Stimulated activated naive CD8-positive, alpha-beta T cell treated with anti-CD3 and anti-CD28 coated beads, Interleukin-15, Interleukin-2, amounts not matched to agents 100 U/mL and 50 U/mL, for 24 hours (primary cell): Measurements from ENCODE around the gene GPC1.

Experiments
- ATAC-seq: fragments of 150-1000 bp; cut with Tn5 transposase; one replicate; pipeline ENCODE4 v1.10.0; 2021
- DNase-seq: peaks from one replicate; pipeline ENCODE4 v3.0.0; 2021

The GPC1 gene

DNA sequence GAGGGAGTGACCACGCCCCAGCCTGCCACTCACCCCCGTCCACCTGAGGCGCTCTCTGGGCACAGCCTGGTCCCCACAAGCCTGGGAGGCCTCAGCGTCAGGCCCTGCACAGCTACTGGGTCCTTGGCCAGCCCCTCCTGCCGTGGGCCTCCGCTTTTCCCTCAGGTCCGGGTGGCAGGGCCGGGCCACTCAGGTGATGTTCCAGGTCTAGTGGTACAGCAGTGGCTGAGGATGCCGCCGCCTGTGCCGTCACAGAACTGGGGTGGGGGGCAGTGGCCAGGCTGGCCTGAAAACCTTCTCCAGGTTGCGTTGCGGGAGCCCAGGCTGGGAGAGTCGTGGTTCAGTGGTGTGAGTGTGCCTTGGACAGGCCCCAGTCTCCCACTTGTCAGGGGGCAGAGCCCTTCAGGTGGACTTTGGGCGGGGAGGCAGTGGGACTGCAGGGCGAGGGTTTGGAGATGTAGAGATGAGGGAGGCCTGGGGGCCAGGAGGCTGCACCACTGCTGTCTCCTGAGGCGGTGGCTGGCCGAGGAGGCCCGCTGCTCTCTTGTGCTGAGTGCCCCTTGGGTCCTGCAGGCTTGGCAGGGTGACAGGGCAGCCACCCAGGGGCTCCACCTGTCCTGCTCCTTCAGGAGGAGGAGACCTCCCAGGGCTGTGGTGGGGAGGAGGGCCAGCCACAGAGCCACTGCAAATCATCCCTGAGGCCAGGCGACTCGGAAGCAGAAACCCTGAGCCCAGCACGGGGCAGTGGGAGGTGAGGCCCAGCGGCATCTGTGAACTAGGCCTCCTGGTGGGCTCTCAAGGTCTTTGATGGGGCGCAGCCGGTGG lies 7.6 kb downstream of the GPC1 start:
- ATAC-seq: no peak
- no peak for DNase-seq

DNA sequence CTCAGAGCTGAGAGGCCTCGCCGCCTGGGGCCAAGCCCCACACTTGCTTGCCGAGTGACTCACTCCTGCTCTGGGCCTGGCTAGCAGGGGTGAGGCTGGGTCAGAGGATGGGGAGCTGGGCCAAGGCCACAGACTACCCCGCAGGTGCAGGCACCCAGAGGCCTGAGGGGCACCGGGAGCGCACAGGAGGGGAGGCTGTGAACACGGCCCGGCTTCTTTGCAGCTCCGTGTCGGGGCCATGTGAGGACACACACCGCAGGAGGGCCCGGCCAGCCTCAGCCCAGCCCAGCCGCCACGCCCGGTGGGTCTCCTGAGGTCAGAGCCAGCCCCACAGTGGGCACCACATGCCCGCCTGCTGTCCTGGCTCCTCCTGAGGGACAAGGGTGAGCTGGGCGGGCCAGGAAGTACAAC lies 8.4 kb downstream of the GPC1 start:
- ATAC-seq: no peak
- no peak for DNase-seq

DNA sequence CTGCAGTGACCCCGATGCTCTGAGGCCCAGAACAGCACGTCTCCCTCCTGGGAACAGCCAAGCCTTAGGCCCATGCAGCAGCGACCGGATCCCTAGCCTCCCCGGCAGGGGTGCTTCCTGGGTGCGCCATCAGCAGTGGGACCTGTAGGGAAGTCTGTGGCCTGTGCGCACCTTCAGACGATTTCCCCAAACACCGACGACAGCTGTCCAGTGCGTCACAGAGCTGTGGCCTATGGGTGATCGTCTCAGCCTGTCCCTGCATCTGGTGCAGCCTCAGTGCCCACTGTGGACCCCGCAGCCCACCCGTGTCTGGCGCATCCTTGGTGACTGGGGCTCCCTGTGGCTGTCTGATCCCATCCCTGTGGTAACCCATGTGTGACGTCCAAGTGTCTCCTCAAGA lies 9.0 kb downstream of the GPC1 start:
- no peak for DNase-seq
- ATAC-seq: no peak

DNA sequence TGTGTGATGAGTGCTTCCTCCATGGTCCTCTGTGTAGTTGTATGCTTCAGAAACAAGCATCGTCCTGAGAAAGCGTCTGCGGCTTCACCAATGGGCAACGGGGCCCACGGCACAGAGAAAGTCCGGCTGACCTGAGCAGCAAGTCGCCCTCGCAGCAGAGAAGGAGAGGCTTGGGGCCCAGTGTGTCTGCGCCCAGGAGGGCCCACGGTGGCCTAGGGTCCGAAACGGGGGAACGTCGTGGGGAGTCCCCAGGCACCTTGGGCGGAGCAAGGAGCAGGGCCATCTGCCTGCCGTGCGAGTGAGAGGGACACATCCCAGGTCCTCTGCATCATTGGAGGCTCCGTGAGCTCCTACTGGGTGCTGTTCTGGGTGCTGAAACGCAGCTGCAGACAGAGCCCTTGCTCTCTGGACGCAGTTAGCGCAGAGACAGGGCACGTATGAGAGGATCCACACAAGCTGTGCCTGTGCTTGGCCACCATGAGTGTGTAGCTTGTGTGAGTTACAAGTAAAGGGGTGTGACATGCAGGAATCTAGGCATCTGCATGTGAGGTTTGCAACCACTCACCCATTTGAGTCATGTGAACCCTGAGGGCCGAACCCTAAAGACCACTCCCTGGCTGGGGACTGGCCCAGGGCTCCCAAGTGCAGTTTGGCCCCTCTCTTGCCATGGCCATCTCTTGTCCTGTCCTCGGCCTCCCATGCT lies 10.6 kb downstream of the GPC1 start:
- DNase-seq: no peak
- no peak for ATAC-seq

DNA sequence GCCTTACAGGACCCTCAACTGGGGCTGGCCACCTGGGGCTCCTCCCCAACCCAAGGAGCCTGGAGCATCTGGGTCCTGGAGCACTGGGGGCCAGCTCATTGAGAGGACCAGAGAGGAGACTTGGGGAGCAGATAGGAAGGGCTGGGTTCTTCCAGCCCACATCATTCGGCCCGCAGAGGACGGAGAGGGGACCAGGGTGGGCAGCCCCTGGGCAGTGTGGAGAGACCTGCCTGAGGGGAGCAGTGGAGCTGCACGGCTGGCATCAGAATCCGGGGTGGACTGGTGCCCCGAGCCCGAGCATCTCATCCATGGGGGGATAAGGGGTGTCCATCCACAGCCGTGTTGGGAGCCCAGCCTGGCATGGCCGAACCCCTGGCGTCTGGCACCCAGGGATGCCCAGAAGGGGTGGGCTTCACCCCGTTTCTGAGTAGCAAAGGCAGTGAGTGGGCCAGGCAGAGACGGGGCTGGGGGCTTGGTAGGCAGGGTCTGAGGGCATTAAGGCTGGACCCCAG lies 11.3 kb downstream of the GPC1 start:
- no peak for ATAC-seq
- no peak for DNase-seq

DNA sequence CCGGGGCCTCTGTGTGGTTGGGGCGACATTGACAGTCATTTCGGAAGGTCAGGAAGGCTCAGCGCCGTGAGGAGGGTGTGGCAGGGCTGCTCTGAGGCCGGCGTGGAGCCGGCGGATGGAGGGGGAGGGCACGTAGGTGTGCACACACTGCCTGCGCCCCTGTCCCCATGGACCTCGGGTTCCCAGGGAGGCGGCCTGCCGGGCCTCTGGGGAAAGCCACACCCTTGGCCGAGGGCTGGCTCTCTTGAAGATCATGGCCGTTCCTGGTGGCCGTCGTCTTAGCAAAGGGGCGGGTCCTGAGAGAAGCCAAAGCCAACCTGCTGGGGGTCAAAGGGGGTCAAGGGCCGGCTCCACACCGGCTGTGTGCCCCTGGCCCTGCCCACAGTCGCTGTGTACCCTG lies 11.9 kb downstream of the GPC1 start:
- no peak for DNase-seq
- no peak for ATAC-seq

DNA sequence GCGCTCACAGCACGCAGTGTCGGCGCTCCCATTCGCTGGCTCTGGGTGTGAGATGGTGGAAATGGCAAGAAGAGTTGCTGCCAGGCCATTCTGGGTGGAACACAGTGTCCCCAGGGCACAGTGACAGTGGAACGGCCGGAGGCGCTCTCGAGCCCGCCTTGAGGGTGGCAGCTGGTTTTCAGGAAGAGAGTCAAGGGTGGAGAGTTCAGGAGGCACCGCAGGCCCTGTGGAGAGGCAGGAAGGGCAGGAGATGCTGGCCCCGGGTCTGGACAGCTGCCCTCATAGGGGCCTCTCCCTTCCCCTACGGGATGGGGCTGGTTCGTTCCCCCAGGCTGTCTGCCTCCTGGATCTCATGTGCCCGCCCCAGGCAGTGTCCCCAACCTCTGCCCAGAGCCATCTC lies 12.5 kb downstream of the GPC1 start:
- ATAC-seq (no peak), DNase-seq (no peak)

DNA sequence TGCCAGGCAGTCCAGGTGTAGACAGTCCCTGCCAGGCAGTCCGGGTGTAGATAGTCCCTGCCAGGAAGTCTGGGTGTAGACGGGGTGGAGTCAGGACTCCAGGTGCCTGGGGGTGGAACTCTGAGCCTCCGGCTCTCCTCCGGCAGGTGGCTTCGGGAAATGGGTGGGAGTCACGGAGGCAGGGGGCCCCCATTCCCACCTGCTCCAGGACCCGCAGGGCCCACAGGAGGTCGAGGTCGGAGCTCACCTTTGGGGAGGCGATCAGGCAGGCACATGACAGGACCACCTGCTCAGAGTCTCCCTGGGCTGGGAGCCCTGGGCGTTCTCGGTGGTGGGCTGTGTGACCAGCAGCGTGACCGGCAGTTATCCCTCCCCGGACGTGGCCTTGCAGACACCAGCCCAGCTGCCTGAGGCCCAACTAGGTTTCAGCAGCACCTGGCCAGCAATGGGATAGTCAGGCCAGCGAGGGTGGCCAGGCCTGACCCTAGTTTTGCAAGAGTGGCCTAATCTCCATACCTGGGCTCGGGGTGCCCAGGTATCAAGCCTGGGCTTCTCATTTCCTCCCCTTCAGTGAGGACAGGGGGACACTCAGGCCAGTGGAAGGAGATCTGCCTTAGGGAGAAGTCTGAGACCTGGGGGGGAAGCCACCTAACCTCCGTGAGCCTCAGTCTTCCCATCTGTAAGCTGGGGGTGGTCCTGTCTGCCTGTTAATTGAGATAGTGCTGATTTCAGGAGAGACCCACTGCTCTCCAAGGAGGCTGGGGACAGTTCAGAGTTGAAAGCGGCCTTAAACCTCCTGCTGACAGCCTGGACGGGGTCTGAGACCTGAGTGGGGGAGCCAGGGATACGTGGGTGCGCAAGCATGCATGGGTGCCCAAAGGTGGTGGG lies 13.2 kb downstream of the GPC1 start:
- DNase-seq: no peak
- no peak for ATAC-seq

DNA sequence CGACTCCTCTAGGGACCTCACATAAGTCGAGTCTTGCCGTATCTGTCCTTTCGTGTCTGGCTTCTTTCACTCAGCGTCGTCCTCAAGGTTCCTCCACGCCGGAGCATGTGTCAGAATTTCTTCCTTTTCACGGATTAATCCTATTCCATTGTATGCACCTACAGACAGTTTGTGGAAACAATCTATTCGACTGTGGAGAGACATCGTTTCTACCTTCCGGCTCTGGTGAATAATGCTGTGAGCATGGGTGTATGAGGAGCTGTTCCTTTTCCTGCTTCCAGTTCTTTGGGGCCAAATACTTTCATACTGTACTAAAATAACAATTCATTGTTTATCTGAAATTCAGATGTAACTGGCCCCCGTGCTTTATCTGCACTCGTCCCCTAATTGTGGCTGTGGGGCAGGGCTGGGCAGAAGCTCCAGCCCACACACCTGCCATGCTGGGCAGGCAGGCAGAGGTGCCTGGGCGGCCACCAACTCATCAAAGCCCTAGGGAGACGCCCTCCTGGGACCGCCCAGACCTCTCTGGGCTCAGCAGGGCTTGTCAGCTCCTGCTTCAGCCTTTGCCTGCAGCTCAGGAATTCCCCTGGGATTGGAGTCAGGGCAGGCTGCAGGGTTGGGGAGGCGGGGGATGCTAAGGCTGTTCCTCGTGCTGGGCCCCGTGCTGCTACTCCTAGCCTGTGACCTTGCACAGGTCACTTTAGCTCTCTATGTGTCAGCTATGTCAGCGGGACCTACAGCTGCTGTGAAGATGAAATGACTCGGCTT lies 14.5 kb downstream of the GPC1 start:
- no peak for DNase-seq
- ATAC-seq: no peak

DNA sequence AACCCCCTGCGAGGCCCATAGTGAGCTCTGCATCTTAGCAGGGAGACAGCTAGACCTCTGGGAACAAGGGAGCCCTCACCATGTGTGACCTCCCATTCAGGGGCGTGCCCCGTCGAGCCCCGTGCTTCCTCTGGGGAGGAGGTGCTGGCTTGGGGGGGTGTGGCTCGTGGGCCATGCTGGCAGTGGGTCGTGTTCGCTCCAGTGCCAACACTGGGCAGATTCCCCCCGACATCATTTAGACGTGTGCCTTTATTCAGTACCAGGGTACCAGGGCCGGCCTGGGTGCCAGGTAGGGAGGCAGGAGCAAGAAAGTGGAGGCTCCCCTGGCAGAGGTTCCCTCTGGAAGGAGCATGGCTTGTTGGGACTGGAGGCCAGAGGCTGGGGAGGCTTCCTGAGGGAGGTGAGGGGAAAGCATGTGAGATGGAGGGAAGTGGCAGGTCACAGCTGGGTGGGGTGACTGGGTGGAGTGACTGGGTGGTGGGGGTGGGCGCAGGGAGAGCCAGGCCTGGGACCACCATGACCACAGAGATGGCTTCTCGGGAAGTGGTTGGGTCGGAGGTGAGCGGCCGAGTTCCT lies 15.2 kb downstream of the GPC1 start:
- ATAC-seq (no peak), DNase-seq (no peak)

DNA sequence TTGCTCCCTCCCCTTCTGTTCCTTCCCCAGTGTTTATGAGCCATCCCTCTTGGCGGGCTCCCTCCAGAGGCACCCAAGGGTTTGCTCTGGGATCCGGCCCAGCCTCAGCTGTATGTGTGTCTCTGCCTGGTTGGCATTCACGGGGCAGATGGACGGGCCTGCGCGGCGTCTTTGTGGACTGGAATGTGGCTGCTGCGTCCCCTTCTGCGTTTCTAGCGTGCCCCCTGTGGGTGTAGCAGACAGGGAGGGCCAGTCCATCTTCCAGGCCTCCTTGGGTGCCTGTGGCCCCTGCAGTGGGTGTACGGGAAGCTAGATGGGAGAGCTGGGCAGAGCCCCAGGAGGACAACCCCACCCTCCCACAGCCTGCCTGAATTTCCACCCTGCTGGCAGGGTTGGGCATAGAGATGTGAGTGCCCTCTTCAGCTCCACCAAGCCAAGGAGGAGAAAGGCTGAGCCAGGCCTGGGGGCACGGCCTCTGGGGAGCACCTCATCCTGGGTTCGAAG lies 15.7 kb downstream of the GPC1 start:
- ATAC-seq (no peak), DNase-seq (no peak)

DNA sequence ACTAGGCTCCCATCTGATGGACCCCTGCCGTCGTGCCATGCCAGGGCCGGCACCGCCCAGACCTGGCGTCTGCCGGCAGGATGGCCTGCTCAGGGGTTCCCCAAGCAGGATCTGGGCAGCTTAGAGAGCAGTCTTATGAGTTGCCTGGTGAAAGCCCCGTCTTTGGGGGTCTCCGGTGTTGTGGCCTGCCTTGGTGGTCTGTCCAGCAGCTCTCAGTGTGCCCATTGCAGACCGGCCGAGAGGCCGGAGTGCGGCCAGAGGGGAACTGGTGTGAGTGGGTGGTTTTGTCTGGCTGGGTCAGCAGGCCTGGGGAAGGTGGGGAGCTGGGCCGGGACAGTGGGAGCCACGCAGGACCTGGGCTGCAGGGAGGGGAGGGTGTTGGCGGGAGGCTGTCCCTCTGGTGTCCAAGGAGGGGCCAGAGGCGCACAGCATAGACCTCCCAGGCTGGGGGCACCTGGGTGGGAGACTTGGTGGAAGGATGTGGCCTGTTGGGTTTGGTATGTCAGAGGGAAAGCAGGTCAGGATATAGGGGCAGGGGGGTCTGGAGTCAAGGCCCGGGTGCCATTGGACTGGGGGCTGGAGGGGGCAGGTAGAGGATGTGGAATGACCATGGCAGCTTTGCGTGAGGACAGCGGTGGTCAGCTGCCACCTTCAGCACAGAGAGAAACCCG lies 16.5 kb downstream of the GPC1 start:
- DNase-seq (no peak), ATAC-seq (no peak)

DNA sequence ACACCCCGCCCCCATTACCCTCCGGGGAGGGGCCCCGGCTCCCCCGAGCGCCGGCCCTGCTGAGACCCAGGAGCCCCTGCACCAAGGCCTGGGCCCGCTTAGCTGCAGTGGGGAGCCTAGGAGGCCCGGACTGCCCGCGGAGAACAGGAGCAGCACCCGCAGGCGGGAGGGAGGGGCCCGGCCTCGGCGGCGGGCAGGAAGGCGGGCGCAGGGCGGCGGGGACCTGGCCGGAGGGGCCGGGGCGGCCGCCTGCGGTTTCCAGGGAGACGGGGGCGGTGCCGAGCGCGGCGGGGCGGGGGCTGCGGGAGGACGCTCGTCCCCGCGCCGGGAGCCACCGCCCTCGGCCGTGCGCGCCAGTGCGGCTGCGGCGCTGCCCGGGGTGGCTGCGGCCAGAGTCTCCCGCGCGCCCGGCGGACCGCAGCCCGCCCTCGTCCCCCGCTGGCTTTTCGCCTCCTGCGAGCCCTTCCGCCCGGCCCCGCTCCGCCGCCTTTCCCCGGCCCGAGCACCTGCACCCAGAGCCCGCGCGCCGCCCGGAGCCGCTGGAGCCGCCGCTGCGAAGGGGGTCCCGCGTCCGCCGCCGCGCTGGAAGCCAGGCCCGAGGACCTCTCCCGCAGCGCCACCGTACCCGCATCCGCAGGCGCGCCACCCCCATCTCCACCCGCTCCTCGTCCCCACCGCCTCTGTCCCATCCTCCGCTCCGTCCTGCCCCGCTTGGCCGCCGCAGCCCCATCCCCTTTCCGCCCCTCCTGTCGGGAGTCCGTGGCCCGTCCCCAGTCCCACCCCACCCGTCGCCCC lies 17.2 kb downstream of the GPC1 start:
- DNase-seq: peak; percentile 26
- ATAC-seq: no peak

DNA sequence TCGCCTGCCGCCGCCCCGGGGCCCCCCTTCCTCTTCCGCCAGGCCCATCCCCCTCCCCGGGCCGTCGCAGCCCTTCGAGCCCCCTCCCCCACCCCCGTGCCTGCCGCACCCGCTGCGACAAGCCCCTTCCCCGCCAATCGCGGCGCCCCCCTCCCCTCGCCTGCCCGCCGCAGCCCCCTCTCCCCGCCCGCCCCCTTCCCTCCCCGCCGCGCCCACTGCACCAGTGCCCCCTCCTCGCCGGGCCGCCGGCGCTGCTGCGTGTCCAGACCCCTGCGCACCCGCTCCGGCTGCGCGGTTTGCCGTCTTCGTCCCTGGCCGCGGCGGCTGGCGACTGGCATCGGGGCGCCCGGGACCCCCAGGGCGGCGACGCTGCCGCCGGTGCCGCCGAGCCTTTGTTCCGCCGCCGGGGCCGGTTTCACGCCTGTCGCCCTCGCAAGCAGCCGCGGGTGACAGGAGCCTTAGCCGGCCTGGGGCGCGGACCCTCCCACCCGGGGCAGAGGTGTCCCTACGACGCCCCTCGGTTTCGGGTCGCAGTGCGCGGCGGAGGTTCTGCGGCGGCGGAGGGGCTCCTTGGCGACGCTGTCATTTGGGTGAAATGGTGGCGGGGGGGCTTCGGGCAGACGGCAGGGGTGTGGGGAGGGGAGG lies 18.1 kb downstream of the GPC1 start:
- ATAC-seq: no peak
- DNase-seq: no peak

DNA sequence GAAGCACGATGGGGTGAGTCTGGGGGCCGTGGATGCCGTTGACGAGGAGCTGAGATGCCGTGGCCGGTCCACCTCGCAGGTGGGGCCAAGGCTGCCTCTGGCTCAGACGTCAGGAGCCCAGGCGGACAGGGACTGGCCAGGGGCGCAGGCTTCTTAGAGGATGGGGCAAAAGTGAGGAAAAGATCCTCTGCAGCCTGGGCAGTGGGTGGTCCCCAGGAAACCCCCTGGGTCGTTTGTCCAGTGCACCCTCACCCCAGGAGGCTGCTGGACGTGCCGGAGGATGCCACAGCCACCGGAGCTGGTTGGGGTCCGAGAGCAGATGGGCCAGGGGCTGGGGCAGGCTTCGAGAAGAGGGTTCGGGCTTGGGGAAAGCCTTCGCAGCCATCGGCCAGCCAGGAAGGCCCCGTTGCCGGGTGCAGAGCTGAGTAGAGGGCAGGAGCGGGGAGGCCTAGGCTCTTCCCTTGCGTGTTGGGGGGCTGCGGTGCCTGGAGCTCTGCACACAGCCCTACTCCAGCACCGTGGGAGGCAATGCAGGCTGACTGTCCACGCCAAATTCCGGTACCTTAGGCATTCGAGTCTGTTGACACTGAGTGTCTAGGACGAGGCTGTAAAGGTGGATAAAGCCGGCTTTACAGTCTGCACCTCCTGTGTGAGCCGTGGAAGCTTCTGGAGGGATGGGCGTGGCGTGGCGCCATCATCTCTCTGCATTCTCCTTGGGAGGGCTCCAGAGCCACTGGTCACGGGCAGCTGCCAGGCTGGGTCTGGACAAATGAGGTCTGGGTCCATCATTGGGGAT lies 18.8 kb downstream of the GPC1 start:
- no peak for ATAC-seq
- DNase-seq: no peak

DNA sequence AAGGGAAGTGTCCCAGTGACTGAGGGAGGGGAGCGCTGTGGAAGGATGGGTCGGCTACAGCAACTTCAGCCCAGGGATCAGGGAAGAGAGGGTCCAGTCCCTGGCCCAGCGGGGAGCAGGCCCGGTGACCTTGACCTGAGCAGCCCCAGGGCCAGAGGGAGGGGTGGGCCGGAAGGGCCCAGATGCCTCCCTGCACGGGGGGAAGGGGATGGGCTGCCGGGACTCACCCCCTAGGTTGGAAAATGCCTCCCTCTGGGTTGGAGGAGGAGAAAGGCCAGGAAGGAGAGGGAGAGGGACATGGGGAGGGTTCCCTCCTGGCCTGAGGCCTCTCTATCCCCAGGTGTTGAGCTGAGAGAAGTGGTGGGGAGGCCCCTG lies 19.8 kb downstream of the GPC1 start:
- DNase-seq (no peak), ATAC-seq (no peak)

DNA sequence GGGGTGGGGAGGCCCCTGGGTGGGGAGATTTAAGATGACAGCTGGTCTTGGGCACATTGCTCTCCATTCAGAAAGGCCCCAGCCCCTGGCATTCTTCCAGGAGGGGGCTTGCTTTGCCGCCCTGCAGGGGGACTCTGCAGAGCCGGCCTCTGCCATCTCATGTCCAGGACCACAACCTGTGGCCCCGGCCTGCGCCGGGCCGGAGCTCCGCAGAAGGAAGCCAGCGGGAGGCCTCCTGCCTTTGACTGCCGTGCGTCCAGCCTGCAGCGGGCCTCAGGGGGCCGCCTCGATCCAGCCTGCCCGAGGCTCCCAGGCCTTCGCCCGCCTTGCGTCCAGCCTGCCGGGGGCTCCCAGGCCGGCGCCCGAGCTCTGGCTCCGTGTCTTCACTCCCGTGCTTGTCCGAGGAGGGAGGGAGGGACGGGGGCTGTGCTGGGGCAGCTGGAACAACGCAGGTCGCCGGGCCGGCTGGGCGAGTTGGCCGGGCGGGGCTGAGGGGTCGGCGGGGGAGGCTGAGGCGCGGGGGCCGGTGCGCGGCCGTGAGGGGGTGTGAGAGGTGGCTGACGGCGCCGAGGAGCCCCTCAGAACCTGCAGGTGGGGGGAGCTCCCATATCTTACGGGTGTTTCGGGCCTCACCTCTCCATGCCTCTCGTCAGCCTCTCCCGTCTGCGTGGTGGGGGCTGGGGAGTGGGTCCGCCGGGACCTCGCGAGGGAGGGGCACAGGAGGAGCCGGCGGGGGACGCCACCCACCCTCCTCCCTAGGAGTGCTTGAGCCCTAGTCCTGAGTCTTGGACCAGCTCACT lies 20.4 kb downstream of the GPC1 start:
- no peak for DNase-seq
- no peak for ATAC-seq
